ENCODE results near the gene SNAPC4.

- TF ChIP-seq, protein P1, sequence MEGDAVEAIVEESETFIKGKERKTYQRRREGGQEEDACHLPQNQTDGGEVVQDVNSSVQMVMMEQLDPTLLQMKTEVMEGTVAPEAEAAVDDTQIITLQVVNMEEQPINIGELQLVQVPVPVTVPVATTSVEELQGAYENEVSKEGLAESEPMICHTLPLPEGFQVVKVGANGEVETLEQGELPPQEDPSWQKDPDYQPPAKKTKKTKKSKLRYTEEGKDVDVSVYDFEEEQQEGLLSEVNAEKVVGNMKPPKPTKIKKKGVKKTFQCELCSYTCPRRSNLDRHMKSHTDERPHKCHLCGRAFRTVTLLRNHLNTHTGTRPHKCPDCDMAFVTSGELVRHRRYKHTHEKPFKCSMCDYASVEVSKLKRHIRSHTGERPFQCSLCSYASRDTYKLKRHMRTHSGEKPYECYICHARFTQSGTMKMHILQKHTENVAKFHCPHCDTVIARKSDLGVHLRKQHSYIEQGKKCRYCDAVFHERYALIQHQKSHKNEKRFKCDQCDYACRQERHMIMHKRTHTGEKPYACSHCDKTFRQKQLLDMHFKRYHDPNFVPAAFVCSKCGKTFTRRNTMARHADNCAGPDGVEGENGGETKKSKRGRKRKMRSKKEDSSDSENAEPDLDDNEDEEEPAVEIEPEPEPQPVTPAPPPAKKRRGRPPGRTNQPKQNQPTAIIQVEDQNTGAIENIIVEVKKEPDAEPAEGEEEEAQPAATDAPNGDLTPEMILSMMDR (IDR thresholded peaks at IDR 0.05) = no peak
- TF ChIP-seq EP300 (IDR thresholded peaks at IDR 0.05) (no peak), POLR2A (IDR thresholded peaks at IDR 0.05) (no peak)
Measured at GRCh38 chr9:136404801-136405136, 4.8 kb upstream of the SNAPC4 start.

Data from ovary (tissue), 3 donors.